ENCODE results near the gene ITPR2.

DNA sequence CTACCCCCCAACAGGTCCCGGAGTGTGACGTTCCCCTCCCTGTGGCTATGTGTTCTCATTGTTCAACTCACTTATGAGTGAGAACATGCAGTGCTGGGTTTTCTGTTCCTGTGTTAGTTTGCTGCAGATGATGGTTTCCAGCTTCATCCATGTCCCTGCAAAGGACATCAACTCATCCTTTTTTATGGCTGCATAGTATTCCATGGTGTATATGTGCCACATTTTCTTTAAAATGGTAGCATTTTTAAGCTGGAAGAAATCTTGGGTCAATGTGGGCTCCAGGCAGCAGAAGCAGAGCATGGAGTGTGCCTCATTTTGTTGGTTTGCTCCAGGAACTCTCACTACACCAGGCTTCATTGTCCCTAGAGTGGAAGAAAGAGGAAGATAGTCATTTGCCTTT, 47.6 kb upstream of the ITPR2 start:
- TF ChIP-seq, protein P1, sequence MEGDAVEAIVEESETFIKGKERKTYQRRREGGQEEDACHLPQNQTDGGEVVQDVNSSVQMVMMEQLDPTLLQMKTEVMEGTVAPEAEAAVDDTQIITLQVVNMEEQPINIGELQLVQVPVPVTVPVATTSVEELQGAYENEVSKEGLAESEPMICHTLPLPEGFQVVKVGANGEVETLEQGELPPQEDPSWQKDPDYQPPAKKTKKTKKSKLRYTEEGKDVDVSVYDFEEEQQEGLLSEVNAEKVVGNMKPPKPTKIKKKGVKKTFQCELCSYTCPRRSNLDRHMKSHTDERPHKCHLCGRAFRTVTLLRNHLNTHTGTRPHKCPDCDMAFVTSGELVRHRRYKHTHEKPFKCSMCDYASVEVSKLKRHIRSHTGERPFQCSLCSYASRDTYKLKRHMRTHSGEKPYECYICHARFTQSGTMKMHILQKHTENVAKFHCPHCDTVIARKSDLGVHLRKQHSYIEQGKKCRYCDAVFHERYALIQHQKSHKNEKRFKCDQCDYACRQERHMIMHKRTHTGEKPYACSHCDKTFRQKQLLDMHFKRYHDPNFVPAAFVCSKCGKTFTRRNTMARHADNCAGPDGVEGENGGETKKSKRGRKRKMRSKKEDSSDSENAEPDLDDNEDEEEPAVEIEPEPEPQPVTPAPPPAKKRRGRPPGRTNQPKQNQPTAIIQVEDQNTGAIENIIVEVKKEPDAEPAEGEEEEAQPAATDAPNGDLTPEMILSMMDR (IDR thresholded peaks at IDR 0.05): no peak
- no peak for TF ChIP-seq POLR2A (IDR thresholded peaks at IDR 0.05)

Data from lower leg skin (tissue), 3 donors.